Measurements from ENCODE around the gene UBE3A. TPM values are rescaled to one million over a fixed set of nuclear protein-coding genes. Genes with fewer than 3 reads are reported as not detected.

The UBE3A gene
- total RNA-seq, 2 donors from 2014 or later = 107 to 121 TPM

DNA sequence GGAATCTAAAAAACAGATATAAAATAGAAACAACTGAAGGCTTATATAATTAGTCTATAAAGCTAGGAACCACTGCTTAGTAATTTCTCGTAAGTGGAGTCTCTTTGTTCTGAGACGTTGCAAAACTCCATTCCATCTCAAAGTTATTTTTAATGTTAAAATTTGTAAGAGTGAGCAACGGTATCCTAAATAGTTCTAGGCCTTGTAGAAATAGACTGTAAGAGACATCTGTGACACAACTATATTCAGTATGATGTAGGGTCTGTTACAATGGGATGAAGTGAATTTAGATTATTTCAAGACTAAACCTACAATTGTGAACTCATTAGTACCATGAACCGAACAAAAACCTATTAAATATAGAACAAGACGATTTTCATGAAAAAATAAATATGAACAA, 57.2 kb downstream of the UBE3A start:
- Mint-ChIP-seq H3K27ac (no peak overlapping the region), H3K4me3 (no peak overlapping the region), H3K4me1 (ENCODE audit: low read depth) (peaks cover 38% of the 10 kb centered on the region), H3K36me3 (ENCODE audit: insufficient read depth in 2 of 2) (peaks cover 26 to 64% of the 10 kb centered on the region in 2 donors), H3K27me3 (ENCODE audit: low read depth) (no peaks in the 10 kb centered on the region), H3K9me3 (peaks cover 6 to 15% of the 10 kb centered on the region in 2 donors)
- no peak for ATAC-seq (replicated peaks in 1 of 2)
- no peak for DNase-seq

DNA sequence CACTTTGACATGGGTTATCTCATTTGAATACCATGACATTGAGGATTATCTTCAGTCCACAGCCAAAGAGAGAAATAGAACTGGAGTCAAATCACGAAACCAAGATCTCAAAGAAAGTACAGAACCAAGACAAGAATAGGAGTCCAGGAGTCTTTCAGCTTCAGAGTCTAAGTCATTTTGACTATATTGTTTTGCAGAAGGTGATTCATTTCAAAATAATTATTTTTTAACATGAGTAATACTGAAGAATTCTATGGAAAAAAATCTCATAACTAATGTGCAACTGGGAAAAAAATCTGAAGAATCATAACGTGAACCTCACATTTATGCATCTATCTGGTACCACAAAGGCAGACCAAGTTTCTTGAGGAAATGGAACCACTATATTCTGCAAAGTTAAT, 60.3 kb downstream of the UBE3A start:
- Mint-ChIP-seq H3K27ac (peak overlapping the region; percentile 73), H3K4me3 (no peak overlapping the region), H3K36me3 (ENCODE audit: insufficient read depth in 2 of 2) (peaks cover 17 to 59% of the 10 kb centered on the region in 2 donors), H3K27me3 (ENCODE audit: low read depth) (no peaks in the 10 kb centered on the region), H3K4me1 (ENCODE audit: low read depth) (peaks cover 35% of the 10 kb centered on the region), H3K9me3 (peaks cover 4 to 5% of the 10 kb centered on the region in 2 donors)
- no peak for DNase-seq
- peak; percentile 70 to 83 for ATAC-seq (replicated peaks in 1 of 2)

- H3K9me3 Mint-ChIP-seq = peaks cover 2 to 5% of the 10 kb centered on the region in 2 donors
- DNase-seq = no peak
- no peak overlapping the region for H3K27ac Mint-ChIP-seq
- peaks cover 11 to 61% of the 10 kb centered on the region in 2 donors for H3K36me3 Mint-ChIP-seq (ENCODE audit: insufficient read depth in 2 of 2)
- peaks cover 33% of the 10 kb centered on the region for H3K4me1 Mint-ChIP-seq (ENCODE audit: low read depth)
- no peak overlapping the region for H3K4me3 Mint-ChIP-seq
- no peak for ATAC-seq (replicated peaks in 1 of 2)
- H3K27me3 Mint-ChIP-seq (ENCODE audit: low read depth) = no peaks in the 10 kb centered on the region
These were observed 63.3 kb downstream of the UBE3A start for GRCh38 chr15:25375557-25375956.

GRCh38 chr15:25374143-25374542, 64.7 kb downstream of the UBE3A start:
- peaks cover 35% of the 10 kb centered on the region for H3K4me1 Mint-ChIP-seq (ENCODE audit: low read depth)
- DNase-seq = no peak
- no peak overlapping the region for H3K4me3 Mint-ChIP-seq
- ATAC-seq (replicated peaks in 1 of 2) = no peak
- peaks cover 7 to 62% of the 10 kb centered on the region in 2 donors for H3K36me3 Mint-ChIP-seq (ENCODE audit: insufficient read depth in 2 of 2)
- peaks cover 2 to 3% of the 10 kb centered on the region in 2 donors for H3K9me3 Mint-ChIP-seq
- H3K27me3 Mint-ChIP-seq (ENCODE audit: low read depth) = no peaks in the 10 kb centered on the region
- peak overlapping the region; percentile 61 for H3K27ac Mint-ChIP-seq

DNA sequence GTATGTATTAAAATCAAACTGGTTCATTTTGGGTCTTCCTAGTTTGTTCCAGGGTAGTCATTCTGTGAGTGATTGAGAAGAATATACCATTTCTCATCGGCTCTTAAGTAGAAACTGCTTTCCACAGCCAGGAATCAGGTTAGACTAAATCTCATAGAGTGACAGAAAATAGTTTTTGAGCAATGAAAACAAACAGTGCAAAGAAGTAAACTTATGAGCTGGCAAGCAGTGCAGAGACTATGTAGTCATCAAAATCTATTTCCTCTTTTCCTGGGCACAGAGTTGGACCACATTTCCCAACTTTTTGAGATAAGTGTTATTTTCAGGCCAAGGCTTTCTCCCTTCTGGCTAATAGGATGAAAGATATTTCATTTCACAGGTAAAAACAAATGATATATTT, 66.5 kb downstream of the UBE3A start:
- Mint-ChIP-seq H3K27ac (no peak overlapping the region), H3K4me1 (ENCODE audit: low read depth) (peaks cover 16% of the 10 kb centered on the region), H3K27me3 (ENCODE audit: low read depth) (no peaks in the 10 kb centered on the region), H3K4me3 (no peak overlapping the region), H3K9me3 (peaks cover 2 to 3% of the 10 kb centered on the region in 2 donors), H3K36me3 (ENCODE audit: insufficient read depth in 2 of 2) (peaks cover 7 to 59% of the 10 kb centered on the region in 2 donors)
- no peak for DNase-seq
- ATAC-seq (replicated peaks in 1 of 2) = peak in 1 of 2 donors; percentile 41

DNA sequence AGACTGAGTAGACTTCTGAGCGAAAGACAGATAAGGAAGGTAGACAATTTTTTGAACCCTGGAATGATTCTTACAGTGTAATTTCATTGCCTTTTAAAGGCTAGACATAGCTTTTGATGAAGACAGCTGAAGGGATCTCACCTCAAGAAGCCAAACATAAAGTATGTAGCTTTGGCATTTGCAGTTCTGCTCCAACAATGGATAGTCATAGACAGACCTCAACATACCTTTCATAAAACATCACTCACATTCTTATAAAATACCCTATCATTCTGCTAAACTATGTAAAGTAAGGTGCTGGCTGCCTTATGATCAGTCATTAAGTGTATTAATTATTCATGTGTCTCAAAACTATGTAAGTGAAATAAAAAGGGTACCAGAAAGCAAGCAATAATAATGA, 70.0 kb downstream of the UBE3A start:
- H3K4me1 Mint-ChIP-seq (ENCODE audit: low read depth) = peaks cover 16% of the 10 kb centered on the region
- H3K27ac Mint-ChIP-seq = no peak overlapping the region
- ATAC-seq (replicated peaks in 1 of 2) (no peak), DNase-seq (no peak)
- H3K27me3 Mint-ChIP-seq (ENCODE audit: low read depth) = no peaks in the 10 kb centered on the region
- H3K4me3 Mint-ChIP-seq = no peak overlapping the region
- peaks cover 2% of the 10 kb centered on the region in 2 donors for H3K9me3 Mint-ChIP-seq
- H3K36me3 Mint-ChIP-seq (ENCODE audit: insufficient read depth in 2 of 2) = peaks cover 4 to 46% of the 10 kb centered on the region in 2 donors

- no peak for DNase-seq
- H3K36me3 Mint-ChIP-seq (ENCODE audit: insufficient read depth in 2 of 2) = peaks cover 2 to 28% of the 10 kb centered on the region in 2 donors
- peak overlapping the region in 1 of 2 donors; percentile 21 for H3K4me3 Mint-ChIP-seq
- peak overlapping the region; percentile 63 for H3K27ac Mint-ChIP-seq
- peaks cover 2% of the 10 kb centered on the region in 2 donors for H3K9me3 Mint-ChIP-seq
- H3K27me3 Mint-ChIP-seq (ENCODE audit: low read depth) = no peaks in the 10 kb centered on the region
- H3K4me1 Mint-ChIP-seq (ENCODE audit: low read depth) = peaks cover 16% of the 10 kb centered on the region
- peak; percentile 42 to 50 for ATAC-seq (replicated peaks in 1 of 2)
These were observed 72.8 kb downstream of the UBE3A start for GRCh38 chr15:25366058-25366457.

DNA sequence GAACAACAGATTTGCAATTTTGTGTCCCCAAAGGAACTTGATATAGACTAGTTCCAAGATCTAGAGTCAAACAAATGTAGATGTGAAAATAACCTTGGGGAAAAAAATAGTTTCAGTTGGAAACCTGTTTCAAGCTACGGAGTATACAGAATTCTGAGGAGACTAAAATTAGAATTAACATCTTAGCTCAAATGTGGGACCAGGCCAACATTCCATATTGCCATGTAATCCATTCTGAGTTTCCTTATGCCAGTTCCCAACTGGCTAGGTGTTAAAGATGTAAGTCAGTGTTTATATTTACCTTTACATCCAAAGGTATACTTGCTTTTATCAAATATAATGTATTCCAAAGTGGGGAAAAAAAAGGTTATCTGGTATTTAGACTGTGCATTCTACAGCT, 76.3 kb downstream of the UBE3A start:
- Mint-ChIP-seq H3K4me1 (ENCODE audit: low read depth) (peaks cover 10% of the 10 kb centered on the region), H3K9me3 (no peaks in the 10 kb centered on the region), H3K27me3 (ENCODE audit: low read depth) (no peaks in the 10 kb centered on the region), H3K4me3 (no peak overlapping the region), H3K36me3 (ENCODE audit: insufficient read depth in 2 of 2) (peaks cover 2 to 31% of the 10 kb centered on the region in 2 donors), H3K27ac (no peak overlapping the region)
- DNase-seq (no peak), ATAC-seq (replicated peaks in 1 of 2) (no peak)

- no peak for ATAC-seq (replicated peaks in 1 of 2)
- Mint-ChIP-seq H3K27me3 (ENCODE audit: low read depth) (no peaks in the 10 kb centered on the region), H3K4me1 (ENCODE audit: low read depth) (no peaks in the 10 kb centered on the region), H3K9me3 (peaks cover 0 to 6% of the 10 kb centered on the region in 2 donors), H3K36me3 (ENCODE audit: insufficient read depth in 2 of 2) (peaks cover 15 to 65% of the 10 kb centered on the region in 2 donors), H3K4me3 (no peak overlapping the region), H3K27ac (peak overlapping the region; percentile 38)
- DNase-seq = no peak
These were observed 91.1 kb downstream of the UBE3A start for GRCh38 chr15:25347707-25348106.

DNA sequence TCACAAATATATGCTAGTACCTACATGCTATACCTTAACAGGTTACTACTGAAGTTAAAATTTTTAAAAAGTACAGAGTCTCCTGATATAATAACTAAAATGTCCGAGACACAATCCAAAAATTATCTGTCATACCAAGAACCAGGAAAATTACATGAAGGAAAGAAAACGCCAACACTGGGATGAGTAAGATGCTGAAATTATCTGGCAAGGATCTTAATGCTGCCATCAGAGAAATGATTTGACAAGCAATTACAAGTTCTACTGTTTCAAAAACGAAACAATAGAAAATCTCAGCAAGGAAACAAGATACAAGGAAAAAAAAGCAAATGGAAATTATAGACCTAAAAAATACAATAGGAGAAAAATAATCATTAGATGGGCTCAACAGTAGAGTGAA, 92.5 kb downstream of the UBE3A start:
- H3K27me3 Mint-ChIP-seq (ENCODE audit: low read depth) = no peaks in the 10 kb centered on the region
- H3K36me3 Mint-ChIP-seq (ENCODE audit: insufficient read depth in 2 of 2) = peaks cover 19 to 68% of the 10 kb centered on the region in 2 donors
- DNase-seq (no peak), ATAC-seq (replicated peaks in 1 of 2) (no peak)
- H3K4me1 Mint-ChIP-seq (ENCODE audit: low read depth) = no peaks in the 10 kb centered on the region
- peak overlapping the region; percentile 84 for H3K27ac Mint-ChIP-seq
- no peak overlapping the region for H3K4me3 Mint-ChIP-seq
- peaks cover 0 to 6% of the 10 kb centered on the region in 2 donors for H3K9me3 Mint-ChIP-seq

DNA sequence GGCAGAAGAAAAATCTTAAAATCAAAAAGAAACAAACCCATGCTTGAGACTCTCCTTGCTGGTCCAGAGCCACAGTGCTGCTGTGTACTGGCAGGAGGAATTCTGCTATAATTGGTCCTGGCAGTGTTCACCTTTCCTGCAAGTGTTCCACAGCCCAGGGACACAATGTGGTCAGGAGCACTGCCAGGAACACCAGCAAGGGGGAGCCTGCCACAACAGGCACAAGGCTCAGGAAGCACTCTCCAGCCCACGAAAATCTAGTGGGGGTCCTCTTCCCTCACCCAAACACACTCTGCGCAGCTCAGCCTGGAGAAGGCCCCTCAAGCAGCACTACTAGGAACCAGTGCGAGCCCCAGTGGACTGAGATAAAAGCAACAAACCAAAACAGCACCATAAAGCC, 92.9 kb downstream of the UBE3A start:
- H3K36me3 Mint-ChIP-seq (ENCODE audit: insufficient read depth in 2 of 2) = peaks cover 16 to 64% of the 10 kb centered on the region in 2 donors
- no peak overlapping the region for H3K27ac Mint-ChIP-seq
- H3K27me3 Mint-ChIP-seq (ENCODE audit: low read depth) = no peaks in the 10 kb centered on the region
- H3K4me1 Mint-ChIP-seq (ENCODE audit: low read depth) = no peaks in the 10 kb centered on the region
- ATAC-seq (replicated peaks in 1 of 2) (no peak), DNase-seq (no peak)
- no peak overlapping the region for H3K4me3 Mint-ChIP-seq
- peaks cover 0 to 4% of the 10 kb centered on the region in 2 donors for H3K9me3 Mint-ChIP-seq

- ATAC-seq (replicated peaks in 1 of 2) (no peak), DNase-seq (no peak)
- no peak overlapping the region for H3K4me3 Mint-ChIP-seq
- peaks cover 0 to 4% of the 10 kb centered on the region in 2 donors for H3K9me3 Mint-ChIP-seq
- no peaks in the 10 kb centered on the region for H3K4me1 Mint-ChIP-seq (ENCODE audit: low read depth)
- H3K27me3 Mint-ChIP-seq (ENCODE audit: low read depth) = no peaks in the 10 kb centered on the region
- H3K27ac Mint-ChIP-seq = no peak overlapping the region
- H3K36me3 Mint-ChIP-seq (ENCODE audit: insufficient read depth in 2 of 2) = peaks cover 21 to 50% of the 10 kb centered on the region in 2 donors
These were observed 96.2 kb downstream of the UBE3A start for GRCh38 chr15:25342629-25343028.

DNA sequence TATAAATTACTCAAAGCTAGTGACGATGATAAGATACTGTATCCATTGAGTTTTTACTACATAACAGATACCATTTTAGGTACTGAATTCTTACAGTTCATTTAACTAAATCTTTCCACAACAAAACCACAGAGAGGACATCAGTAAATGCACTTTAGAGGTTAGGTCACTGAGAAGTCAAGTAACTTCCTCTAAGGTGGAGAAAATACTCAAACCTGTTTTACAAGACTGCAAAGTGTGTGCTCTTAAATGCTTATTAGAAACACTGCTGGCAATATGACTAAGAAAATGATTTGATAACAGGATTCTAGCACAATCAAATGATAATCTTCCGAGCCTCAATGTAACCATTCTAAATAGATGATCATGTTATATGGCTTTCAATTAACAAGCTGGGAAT, 99.4 kb downstream of the UBE3A start:
- no peak for DNase-seq
- no peak for ATAC-seq (replicated peaks in 1 of 2)
- Mint-ChIP-seq H3K4me3 (no peak overlapping the region), H3K36me3 (ENCODE audit: insufficient read depth in 2 of 2) (peaks cover 25 to 57% of the 10 kb centered on the region in 2 donors), H3K27ac (no peak overlapping the region), H3K4me1 (ENCODE audit: low read depth) (no peaks in the 10 kb centered on the region), H3K27me3 (ENCODE audit: low read depth) (no peaks in the 10 kb centered on the region), H3K9me3 (peaks cover 3 to 6% of the 10 kb centered on the region in 2 donors)

- ATAC-seq (replicated peaks in 1 of 2) = no peak
These were observed 103.5 kb downstream of the UBE3A start for GRCh38 chr15:25335279-25335678.

More at GRCh38 chr15:25335279-25335678, 103.5 kb downstream of the UBE3A start:
- H3K36me3 Mint-ChIP-seq (ENCODE audit: insufficient read depth in 2 of 2) = peaks cover 30 to 66% of the 10 kb centered on the region in 2 donors
- no peaks in the 10 kb centered on the region for H3K27me3 Mint-ChIP-seq (ENCODE audit: low read depth)
- H3K4me1 Mint-ChIP-seq (ENCODE audit: low read depth) = no peaks in the 10 kb centered on the region
- no peak overlapping the region for H3K27ac Mint-ChIP-seq
- DNase-seq = no peak
- peaks cover 6 to 7% of the 10 kb centered on the region in 2 donors for H3K9me3 Mint-ChIP-seq
- H3K4me3 Mint-ChIP-seq = no peak overlapping the region

Measured in activated T-cell treated with anti-CD3 and anti-CD28 coated beads, Interleukin-2, amount 50 U/mL, for 72 hours (primary cell).